Gastroesophageal sphincter (tissue), 3 donors: Measurements from ENCODE around the gene EIF5AL1.
"Not testable (repeated sequence)": the region's sequence is repeated elsewhere in the genome, so short reads cannot be mapped to it uniquely, and the experiment has no call there.

ENCODE experiments used
- CTCF ChIP-seq, 4 experiments: fragments of 200-600 bp in 2 of 4; fragments of 450-650 bp in 2 of 4; sonication (generic) in 1 of 4; IDR thresholded peaks; one replicate each; pipeline ENCODE4 v1.5.1; 2017 to 2019; ENCODE audit warnings: antibody characterized with exemption in 4 of 4, mild to moderate bottlenecking in 2 of 4, moderate library complexity in 2 of 4
- EP300 ChIP-seq: sonication (generic); formaldehyde crosslinking; IDR thresholded peaks from one replicate; pipeline ENCODE4 v1.6.1; 2017; ENCODE audit warnings: antibody characterized with exemption, mild to moderate bottlenecking
- POLR2A ChIP-seq, 2 donors: fragments of 450-650 bp; IDR thresholded peaks; one replicate each; pipeline ENCODE4 v1.6.1; 2017; ENCODE audit warnings: antibody characterized with exemption in 2 of 2, mild to moderate bottlenecking in 2 of 2, moderate library complexity in 1 of 2
- POLR2AphosphoS5 ChIP-seq: sonication (generic); formaldehyde crosslinking; IDR thresholded peaks from one replicate; pipeline ENCODE4 v1.6.1; 2017; ENCODE audit warnings: antibody characterized with exemption

GRCh38 chr10:79540930-79541329, 28.6 kb downstream of the EIF5AL1 start:
- not testable (repeated sequence) for TF ChIP-seq CTCF (IDR thresholded peaks at IDR 0.05); POLR2A (IDR thresholded peaks at IDR 0.05); POLR2AphosphoS5; EP300
